Gastroesophageal sphincter (tissue), 4 donors: ENCODE results near the gene GNL1. TPM values are rescaled to one million over a fixed set of nuclear protein-coding genes. Genes with fewer than 3 reads are reported as not detected.

Experiments used
- ATAC-seq: fragments of 150-250 bp; one replicate; pipeline ENCODE4 v1.9.1; 2016; ENCODE audit warnings: mild to moderate bottlenecking, moderate library complexity
- H3K27ac ChIP-seq, 4 donors: fragments of 200-600 bp; sonication (generic) in 3 of 4; 1 replicate in 3 of 4; 2 replicates in 1 of 4; pipeline ENCODE4 v1.5.1; 2016 to 2019
- H3K27me3 ChIP-seq: fragments of 200-600 bp; sonication (generic); one replicate; pipeline ENCODE4 v1.5.1; 2019
- H3K36me3 ChIP-seq, 2 donors: fragments of 200-600 bp; sonication (generic); one replicate each; pipeline ENCODE4 v1.5.1; 2019; ENCODE audit warnings: control low read depth in 1 of 2
- H3K4me1 ChIP-seq, 3 donors: fragments of 200-600 bp; sonication (generic); 1 replicate in 2 of 3; 2 replicates in 1 of 3; pipeline ENCODE4 v1.5.1; 2016 to 2019; ENCODE audit warnings: control low read depth in 2 of 3
- H3K4me3 ChIP-seq, 2 donors: fragments of 200-600 bp; sonication (generic); one replicate each; pipeline ENCODE4 v1.5.1; 2019; ENCODE audit warnings: mild to moderate bottlenecking in 1 of 2, moderate library complexity in 1 of 2
- H3K9me3 ChIP-seq, 3 donors: fragments of 200-600 bp; sonication (generic); one replicate each; pipeline ENCODE4 v1.5.1; 2017 to 2019; ENCODE audit warnings: control low read depth in 2 of 3
- CTCF ChIP-seq, 4 experiments: fragments of 200-600 bp in 2 of 4; fragments of 450-650 bp in 2 of 4; sonication (generic) in 1 of 4; IDR thresholded peaks; one replicate each; pipeline ENCODE4 v1.5.1; 2017 to 2019; ENCODE audit warnings: antibody characterized with exemption in 4 of 4, mild to moderate bottlenecking in 2 of 4, moderate library complexity in 2 of 4
- EP300 ChIP-seq: sonication (generic); formaldehyde crosslinking; IDR thresholded peaks from one replicate; pipeline ENCODE4 v1.6.1; 2017; ENCODE audit warnings: antibody characterized with exemption, mild to moderate bottlenecking
- POLR2A ChIP-seq, 2 donors: fragments of 450-650 bp; IDR thresholded peaks; one replicate each; pipeline ENCODE4 v1.6.1; 2017; ENCODE audit warnings: antibody characterized with exemption in 2 of 2, mild to moderate bottlenecking in 2 of 2, moderate library complexity in 1 of 2
- POLR2AphosphoS5 ChIP-seq: sonication (generic); formaldehyde crosslinking; IDR thresholded peaks from one replicate; pipeline ENCODE4 v1.6.1; 2017; ENCODE audit warnings: antibody characterized with exemption
- WGBS, 2 donors: methylation state at CpG; one replicate each; pipeline ENCODE4 v1.1.5; 2018; ENCODE audit warnings: low coverage in 1 of 2; 5-methylcytosine and 5-hydroxymethylcytosine counted together
- total RNA-seq, 4 donors: library from RNA; depleted of rRNA; stranded (reverse); fragments of >200 nt; gene quantifications; one replicate each; pipeline ENCODE4 v1.1.0, GENCODE V29; 2016

Gene GNL1
- total RNA-seq, 4 donors from 2014 or later: 39.2 to 48.3 (median 42.4) TPM

- ATAC-seq: no peak
- H3K27me3 ChIP-seq: no peaks in the 10 kb centered on the region
- H3K27ac ChIP-seq: peak overlapping the region in 3 of 4 donors; percentile 85 to 92 (median 87)
- H3K4me3 ChIP-seq: peak overlapping the region; percentile 52 to 69
- H3K4me1 ChIP-seq: peaks cover 5 to 51% (median 17%) of the 10 kb centered on the region in 3 donors
- H3K9me3 ChIP-seq: no peaks in the 10 kb centered on the region
- H3K36me3 ChIP-seq: peaks cover 0 to 4% of the 10 kb centered on the region in 2 donors
- TF ChIP-seq POLR2AphosphoS5 (no peak), EP300 (no peak), CTCF (IDR thresholded peaks at IDR 0.05) (no peak), POLR2A (IDR thresholded peaks at IDR 0.05) (no peak)
- 69 to 83% methylated on average over 1 of the region's 1 CpG for WGBS, 2 donors
Measured at GRCh38 chr6:30570263-30570662, 14.0 kb upstream of the GNL1 start.

- Histone ChIP-seq H3K27me3 (no peaks in the 10 kb centered on the region), H3K36me3 (peaks cover 0 to 6% of the 10 kb centered on the region in 2 donors), H3K27ac (no peak overlapping the region), H3K4me1 (peaks cover 5 to 32% (median 17%) of the 10 kb centered on the region in 3 donors), H3K9me3 (no peaks in the 10 kb centered on the region), H3K4me3 (no peak overlapping the region)
- no peak for TF ChIP-seq POLR2A (IDR thresholded peaks at IDR 0.05)
- no peak for TF ChIP-seq EP300
- TF ChIP-seq POLR2AphosphoS5: no peak
- no peak for TF ChIP-seq CTCF (IDR thresholded peaks at IDR 0.05)
- no peak for ATAC-seq
- WGBS, 2 donors: 44 to 65% methylated on average over 2 of the region's 3 CpGs
Measured at GRCh38 chr6:30568245-30568644, 12.0 kb upstream of the GNL1 start.

GRCh38 chr6:30565772-30566171 is 9.5 kb upstream of the GNL1 start:
- Histone ChIP-seq H3K9me3 (no peaks in the 10 kb centered on the region), H3K27ac (no peak overlapping the region), H3K4me3 (no peak overlapping the region), H3K27me3 (no peaks in the 10 kb centered on the region), H3K36me3 (peaks cover 0 to 30% of the 10 kb centered on the region in 2 donors), H3K4me1 (peaks cover 2 to 16% (median 7%) of the 10 kb centered on the region in 3 donors)
- no peak for TF ChIP-seq CTCF (IDR thresholded peaks at IDR 0.05)
- TF ChIP-seq POLR2AphosphoS5: no peak
- TF ChIP-seq POLR2A (IDR thresholded peaks at IDR 0.05): no peak
- no peak for TF ChIP-seq EP300
- no peak for ATAC-seq

GRCh38 chr6:30564114-30564513 is 7.8 kb upstream of the GNL1 start:
- TF ChIP-seq EP300: no peak
- no peak for TF ChIP-seq POLR2AphosphoS5
- no peak for TF ChIP-seq POLR2A (IDR thresholded peaks at IDR 0.05)
- TF ChIP-seq CTCF (IDR thresholded peaks at IDR 0.05): no peak
- H3K4me1 ChIP-seq: peaks cover 0 to 2% (median 0%) of the 10 kb centered on the region in 3 donors
- 88 to 100% methylated on average over 1 of the region's 1 CpG for WGBS, 2 donors
- no peak overlapping the region for H3K4me3 ChIP-seq
- peaks cover 0 to 30% of the 10 kb centered on the region in 2 donors for H3K36me3 ChIP-seq
- H3K27me3 ChIP-seq: no peaks in the 10 kb centered on the region
- H3K27ac ChIP-seq: no peak overlapping the region
- no peak for ATAC-seq
- no peaks in the 10 kb centered on the region for H3K9me3 ChIP-seq
